Stimulated activated CD8-positive, alpha-beta memory T cell treated with anti-CD3 and anti-CD28 coated beads, Interleukin-15, amount 100 ng/mL, for 48 hours (primary cell): Measurements from ENCODE around the gene BCDIN3D.
"Not testable (repeated sequence)": the region's sequence is repeated elsewhere in the genome, so short reads cannot be mapped to it uniquely, and the experiment has no call there.

Source experiments
- DNase-seq, 2 donors: peaks; one replicate each; pipeline ENCODE4 v3.0.0-alpha.2; 2020; ENCODE audit warnings: low read depth in 2 of 2

Gene BCDIN3D, protein sequence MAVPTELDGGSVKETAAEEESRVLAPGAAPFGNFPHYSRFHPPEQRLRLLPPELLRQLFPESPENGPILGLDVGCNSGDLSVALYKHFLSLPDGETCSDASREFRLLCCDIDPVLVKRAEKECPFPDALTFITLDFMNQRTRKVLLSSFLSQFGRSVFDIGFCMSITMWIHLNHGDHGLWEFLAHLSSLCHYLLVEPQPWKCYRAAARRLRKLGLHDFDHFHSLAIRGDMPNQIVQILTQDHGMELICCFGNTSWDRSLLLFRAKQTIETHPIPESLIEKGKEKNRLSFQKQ

DNA sequence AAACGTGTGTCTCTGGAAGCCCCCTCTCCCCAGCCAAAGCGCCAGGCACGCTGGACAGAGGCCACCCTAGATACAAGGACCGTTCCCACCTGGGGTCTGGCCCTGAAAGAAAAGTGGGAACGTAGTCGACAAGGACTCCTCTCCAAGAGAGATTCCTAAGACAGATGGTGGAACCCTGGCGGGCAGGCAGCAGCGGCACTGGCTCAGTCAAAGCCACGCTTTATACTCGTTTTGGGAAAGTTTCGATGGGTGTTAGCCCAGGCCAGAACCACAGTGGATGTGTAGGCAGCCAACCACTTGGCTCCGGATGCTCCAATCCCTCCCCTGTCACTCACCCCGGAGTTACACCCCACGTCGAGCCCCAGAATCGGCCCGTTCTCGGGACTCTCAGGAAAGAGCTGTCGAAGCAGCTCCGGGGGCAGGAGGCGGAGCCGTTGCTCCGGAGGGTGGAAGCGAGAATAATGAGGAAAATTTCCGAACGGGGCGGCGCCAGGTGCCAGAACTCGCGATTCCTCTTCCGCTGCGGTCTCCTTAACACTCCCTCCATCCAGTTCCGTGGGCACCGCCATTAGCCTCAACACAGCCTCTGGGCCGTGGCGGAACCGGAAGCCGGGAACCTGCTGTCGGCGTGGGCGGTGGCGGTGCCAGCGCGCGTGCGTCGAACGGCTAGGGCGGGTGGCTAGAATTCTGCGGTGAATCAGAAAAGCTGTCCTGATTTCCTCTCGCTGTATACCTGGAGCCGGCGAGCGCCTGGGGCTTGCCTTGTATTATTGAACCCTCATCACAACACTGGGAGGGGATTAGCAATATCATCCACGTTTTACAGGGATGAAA is at the start of gene BCDIN3D:
Gene BCDIN3D (minus strand): TSS at position 588 of the 834 bp plus-strand sequence. CDS start 19 bp downstream, at position 569.
- peak; percentile 92 to 93 for DNase-seq

DNA sequence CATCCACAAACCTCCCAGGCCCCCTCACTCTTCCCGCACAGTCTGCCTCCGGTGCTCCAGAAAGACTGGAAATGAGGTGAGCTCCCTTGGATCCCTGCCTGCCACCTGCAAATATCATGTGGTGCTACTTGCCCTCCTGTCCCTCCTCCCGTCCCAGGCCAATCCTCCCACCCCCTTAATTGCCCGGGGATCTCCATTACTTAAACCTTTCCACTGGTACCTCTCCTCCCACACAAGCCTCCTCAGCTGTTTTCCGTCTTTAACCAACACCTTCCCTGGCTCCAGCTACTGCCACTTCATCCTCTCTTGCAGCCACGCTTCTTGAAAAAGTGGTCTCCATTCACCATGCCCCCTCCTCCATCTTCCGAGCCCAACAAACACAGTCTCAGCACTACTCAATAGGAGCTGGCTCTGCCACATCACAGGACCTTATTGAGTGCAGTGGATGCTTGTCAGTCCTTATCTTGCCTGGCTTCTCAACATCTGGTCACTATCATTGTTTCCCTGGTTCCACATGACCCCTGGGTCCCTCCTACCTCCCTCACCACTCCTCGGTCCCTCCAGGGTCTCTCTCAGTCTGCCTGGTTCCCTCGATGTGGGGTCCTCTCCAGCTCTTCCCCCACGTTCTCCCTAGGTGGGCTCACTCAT is 49.3 kb upstream of the BCDIN3D start:
- no peak for DNase-seq

DNA sequence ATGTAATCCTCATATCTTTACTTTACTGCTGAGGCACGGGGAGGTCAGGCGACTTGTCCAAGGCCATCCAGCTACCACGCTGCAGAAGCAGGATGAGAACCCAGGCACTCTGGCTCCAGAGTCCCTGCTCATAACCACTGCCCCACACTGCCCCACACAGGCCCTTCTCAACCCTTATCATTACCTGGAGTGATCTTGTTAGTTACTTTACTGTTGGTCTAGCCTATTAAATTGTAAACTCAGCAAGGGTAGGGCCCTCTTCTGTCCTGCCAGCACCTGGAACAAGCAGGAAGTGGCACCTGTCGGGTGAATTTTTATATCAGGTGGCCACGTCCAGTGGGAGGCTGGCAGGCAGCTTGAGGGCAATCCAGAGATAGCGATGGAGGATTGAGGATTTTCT is 48.6 kb upstream of the BCDIN3D start:
- DNase-seq, result no peak

DNA sequence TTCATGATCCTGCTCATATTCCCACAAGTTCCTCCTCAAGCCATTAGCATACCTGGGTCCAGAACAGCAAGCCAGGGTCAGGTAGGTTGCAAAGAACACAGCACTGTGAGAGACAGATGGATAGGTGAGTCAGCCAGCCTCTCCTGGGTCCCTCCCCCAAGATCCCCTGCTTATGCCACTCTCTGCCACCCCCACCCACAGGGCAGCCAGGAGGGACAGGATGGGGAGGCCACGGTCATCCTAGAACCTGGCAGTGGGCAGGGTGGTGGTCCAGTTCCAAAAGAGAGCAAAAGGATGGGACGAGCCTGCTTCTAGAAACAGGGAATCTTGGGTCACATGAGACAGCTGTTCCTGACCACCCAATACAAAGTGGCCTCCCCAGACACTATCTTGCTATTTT is 48.1 kb upstream of the BCDIN3D start:
- DNase-seq, result no peak

DNA sequence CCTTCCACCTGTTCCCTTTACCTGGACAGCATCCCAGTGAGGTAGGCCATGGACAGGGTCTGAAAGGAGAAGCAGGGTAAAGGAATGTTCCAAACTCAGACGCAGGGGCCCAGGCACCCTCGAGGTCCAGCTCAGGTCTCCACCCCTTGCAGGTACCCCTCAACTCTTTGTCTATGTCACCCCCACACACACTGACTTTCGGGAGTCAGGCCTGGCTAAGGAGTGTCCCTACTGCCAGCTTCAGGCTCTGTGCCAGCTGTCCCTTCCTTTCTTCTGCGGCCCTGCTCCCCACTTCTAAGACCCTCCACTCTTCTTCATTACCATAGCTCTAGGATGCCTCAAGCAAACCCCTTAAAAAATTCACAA is 47.2 kb upstream of the BCDIN3D start:
- DNase-seq, result no peak

DNA sequence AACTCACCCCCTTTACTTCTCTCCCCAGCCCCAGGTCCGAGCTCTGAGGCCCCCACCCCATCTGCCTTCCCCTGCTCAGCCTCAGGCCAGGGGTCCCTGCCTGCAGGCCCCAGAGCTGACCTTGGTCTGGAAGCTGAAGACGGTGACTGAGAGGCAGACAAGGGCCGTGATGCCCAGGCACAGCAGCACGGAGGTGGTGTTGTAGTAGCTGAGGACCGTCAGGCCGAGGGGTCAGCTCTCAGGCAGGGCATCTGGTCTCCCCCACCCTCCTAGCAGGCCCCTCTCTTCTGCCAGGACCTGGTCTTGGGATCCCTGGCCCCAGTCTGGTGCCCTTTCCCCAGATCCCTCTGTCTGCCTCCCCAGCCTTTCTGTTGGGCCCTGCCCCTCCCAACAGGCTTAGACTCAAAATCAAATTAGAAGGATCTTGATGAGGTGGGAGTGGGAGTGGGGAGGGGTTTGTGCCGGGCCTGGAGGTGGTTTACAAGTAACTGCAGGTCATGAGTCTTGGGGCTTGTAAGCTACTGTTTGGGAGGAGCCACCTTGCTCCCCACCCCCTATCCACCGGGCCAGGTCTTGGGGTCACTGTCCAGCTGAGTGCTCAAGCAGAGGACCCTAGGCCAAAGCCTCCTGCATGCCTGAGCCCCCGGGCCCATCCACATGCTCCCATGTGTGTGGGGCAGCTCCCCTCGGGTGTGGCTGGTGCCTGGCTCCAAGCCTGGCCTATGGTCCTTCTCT is 46.6 kb upstream of the BCDIN3D start:
- DNase-seq, result no peak

DNA sequence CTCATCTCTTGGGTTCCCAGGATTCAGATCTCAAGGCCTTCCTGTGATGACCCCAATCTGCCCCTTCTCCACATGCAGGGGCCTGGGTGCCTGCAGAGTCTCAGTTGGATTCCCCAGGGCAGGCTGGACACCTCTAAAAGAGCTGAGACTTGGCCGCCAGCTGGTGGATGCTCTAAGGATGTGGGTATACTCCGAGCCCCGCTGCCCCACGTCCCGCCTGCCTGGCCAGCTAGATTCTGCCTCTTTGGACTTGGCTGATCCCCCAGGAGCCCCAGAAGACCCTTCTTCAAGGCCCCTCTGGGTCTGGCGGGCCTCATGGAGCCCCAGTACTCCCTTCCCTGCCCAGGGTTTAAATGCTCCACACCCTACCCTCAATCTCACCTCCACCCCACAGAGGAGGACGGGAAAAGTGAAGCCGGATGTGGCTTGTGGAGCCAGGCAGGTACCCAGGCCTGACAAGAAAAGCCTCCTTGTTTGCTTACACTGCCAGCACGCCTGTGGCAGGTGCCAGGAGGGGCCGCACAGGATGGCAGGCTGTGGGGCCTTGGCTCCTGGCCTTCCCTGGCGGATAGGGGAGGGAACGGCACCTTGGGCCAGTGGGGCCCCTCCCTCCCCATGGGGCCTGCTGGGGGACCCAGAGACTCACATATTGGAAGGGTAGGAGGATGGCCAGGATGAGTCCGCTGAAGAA is 45.7 kb upstream of the BCDIN3D start:
- DNase-seq, result no peak

DNA sequence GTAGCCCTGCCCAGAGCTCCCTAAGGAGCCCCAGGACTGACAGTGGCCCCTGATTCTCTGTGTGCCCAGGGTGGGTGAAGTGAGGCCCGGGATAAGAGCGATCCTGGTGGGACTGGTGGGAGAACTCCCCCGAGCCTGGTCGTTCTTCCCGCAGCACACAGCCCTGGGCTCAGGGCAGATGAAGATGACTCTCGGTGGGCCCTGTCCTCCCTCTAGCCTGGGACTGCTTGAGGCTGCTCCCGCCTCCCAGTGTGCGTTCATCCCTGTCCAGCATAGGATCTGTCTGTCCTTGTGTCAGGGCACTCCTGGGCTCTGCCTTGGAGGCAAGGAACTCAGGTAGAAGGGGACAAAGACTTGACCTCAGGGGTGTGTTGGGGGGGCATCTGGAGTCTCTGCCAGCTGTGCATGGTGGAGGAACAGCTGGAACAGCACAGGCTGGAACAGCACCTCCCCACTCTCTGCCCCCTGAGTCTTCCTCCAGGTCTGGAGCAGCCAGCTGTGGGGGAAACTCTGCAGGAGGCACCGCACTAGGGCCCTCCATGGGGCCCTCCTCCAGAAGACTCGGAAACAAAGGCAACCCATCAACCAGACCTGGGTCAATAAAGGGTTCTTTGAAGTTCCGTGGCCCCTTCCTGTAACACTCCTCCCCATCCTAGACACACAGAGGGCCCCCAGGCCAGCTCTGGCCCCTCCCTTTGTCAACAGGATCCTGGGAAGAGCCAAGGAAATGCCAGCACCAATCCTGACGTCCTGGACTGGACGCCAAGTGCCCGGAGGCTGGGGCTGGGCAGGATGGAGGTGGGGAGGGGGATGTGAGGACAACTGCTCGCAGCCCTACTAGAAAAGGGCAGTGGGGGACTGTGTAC is 44.9 kb upstream of the BCDIN3D start:
- DNase-seq, result no peak

DNA sequence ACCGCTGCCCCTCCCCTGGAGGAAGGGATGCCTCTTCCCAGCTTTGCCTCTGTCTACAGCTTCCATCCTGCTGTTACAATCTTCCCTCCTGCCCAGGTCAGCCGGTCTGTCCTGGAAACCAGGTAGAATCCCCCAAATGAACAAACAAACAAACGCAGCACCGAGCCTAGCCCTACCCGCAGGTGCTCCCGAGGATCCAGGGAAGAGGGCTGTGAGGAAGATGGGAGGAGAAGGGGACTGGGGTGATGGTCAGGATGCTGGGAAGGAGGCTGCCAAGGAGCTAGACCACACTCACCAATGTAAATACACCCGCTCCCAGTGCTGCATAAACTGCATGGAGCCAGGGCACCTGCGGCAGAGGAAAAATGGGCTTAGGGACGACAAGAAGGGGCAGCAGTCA is 44.2 kb upstream of the BCDIN3D start:
- DNase-seq, result no peak

DNA sequence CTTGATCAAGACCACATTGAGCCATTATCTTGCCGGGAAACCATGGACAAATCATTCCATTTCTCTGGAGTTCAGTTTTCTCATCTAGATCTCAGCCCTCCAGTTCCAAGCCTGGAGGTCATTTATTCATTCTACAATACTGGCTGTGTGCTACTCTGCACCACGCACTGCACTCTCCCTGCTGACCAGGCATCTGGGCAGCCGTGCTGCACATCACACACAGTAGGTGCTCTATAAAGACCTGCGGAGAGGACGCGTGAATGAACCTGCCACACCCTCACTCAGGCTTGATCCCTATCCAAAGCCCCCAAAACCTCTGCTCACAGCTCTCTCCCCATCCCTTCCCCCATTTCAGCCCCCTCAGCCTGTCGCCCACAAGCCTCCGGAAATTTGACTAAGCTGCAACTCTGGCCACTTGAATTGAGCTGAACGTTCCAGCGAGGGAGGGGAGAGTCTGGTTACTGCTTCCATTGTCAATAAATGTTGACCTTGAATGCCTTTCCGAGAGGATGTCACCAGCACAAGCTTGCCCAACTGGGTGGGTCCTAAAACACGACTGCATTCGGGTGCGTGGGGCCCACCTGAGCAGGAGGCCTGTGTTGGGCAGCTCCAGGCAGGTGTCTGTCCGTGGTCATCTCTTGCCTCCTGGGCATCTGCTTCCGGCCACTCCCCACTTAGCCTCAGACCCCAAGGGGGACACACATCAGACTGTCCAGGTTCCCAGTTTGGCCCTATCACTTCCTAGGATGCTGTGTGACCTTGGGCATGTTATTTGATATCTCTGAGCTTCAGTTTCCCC is 43.0 kb upstream of the BCDIN3D start:
- no peak for DNase-seq

DNA sequence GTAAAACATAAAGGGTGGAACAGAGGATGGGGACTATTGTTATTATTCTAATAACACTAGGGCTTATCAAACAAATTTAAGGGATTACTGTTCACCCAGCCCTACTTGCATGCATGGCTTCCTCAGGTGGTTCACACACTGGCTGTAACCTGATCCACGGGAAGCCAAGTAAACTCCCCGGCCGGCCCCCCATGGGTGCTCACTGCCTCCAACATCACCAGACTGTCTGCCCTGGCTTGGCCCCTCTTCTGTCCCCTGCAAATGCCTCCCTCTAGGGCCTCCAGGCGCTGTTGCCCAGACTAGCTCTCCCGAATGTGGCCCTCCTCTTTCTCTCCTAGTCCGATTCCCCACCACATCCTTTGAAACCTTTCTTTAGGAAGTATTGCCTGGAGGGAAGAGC is 42.2 kb upstream of the BCDIN3D start:
- no peak for DNase-seq

DNA sequence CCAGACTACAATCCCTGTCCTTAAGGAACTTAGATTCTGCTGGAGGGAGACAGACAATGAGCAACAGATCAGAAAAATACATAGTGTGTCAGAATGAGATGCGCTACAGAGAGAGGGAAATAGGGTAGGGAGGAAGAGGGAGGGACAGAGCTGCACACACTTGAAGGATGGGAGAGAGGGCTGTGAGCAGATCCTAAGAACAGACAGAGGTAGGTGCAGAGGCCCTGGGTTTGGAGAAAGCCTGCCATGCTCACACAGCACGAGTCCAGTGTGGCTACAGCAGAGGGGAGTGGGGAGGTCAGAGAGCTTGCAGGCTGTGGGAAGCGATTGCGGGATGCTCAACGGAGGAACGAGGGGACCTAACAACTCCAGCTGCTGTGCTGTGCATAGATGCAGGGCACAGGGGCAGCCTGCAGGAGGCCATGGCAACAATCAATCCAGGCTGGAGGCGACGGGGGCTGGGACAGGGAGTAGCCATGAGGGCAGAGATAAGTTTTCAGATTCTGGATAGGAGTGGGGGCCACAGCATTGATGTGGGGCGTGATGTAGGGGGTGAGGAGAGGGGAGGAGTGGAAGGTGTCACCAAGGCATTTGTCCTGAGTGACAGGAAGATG is 40.1 kb upstream of the BCDIN3D start:
- no peak for DNase-seq

DNA sequence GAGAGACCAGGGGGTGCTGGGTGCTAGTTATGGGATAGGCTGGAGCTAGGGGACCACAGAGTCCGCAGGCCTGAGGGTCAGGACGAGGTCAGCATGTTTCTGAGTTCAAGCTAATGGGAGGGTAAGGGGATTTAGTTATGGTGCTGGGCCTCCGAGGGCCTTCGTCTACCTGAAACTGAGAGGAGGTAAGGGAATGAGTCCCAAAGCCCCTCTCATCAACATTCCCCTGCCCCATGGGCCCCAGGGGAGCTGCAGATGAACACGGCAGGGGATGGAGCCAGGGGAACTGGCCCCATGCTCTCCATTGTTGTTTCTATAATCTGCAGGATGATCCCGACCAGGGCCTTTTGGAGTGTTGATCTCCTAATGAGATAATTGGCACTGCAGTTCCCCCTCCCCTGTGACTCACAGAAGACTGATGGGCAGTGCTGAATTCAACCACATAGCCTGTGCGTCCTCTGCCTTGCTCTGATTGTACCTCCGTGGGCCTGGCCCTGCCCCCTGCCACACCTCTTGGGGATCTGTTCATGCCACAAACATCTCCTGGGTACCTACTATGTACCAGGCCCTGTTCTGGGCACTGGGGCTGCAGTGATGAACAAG is 39.4 kb upstream of the BCDIN3D start:
- no peak for DNase-seq

DNA sequence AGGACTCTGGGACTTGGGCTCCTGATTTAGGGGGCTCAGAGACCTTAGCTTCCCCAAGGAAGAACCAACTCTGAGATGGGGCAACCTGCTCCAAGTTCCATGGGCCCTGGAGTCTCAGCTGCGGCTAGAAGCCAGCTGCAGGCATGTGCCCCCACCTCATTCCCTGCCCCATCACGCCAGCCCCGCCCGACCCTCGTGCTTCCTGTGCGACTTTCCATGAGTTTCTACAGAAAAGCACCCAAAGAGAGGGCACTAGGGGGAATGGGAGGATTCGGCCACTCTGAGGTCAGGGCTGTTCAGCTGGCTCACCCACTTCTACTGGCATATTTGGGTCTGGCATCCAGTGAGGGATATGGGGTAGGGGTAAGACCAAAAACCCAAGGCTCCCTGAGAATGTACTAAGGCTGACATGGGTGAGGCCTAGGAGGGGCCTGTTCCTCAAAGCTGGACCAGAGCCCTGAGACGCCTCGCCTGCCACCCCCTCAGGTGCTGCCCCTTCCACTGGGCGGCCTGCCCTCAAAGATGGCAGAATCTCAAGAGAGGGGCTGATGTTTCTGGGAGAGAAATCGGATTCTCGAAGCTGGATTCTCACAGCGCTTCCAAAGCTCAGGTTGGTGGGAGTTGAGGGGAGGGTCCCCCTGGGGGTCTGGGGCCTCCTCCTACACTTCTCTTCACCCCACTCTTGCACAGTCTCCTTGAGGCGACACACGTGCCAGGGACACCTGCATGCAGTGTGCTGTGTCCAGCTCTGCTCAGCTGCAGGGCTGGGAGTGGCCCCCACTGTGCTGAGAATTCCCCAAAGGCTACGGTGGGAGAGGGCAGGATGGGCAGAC is 38.7 kb upstream of the BCDIN3D start:
- DNase-seq, result no peak

DNA sequence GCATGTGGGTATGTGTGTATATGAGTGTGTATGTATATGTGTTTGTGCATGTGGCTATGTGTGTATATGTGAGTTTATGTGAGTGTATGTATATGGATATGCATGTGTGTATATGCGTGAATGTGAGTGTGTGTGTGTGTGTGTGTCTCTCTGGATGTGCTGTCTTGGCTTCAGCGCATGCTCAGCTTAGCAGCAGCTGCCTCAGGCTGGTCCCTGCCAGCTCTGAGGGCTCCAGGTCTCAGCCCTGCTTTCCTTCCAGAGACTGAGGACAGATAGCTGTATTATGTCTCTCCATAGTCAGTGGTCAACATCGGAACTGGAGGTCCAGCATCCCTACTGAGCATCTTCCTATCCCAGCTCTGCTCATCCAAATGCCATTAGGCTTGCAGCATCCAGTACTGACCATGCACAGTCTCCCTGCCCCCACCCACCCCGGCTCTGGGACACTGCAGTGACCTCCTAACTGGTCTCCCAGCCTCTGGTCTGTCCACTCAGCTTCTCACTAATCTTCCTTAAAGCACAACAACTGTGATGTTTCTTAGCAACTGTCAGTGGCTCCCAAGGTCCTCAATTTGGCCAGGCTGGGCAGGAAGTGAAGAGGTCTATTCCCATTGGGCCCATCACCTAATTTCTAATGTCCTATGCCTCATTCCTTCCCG is 38.0 kb upstream of the BCDIN3D start:
- DNase-seq, result no peak

DNA sequence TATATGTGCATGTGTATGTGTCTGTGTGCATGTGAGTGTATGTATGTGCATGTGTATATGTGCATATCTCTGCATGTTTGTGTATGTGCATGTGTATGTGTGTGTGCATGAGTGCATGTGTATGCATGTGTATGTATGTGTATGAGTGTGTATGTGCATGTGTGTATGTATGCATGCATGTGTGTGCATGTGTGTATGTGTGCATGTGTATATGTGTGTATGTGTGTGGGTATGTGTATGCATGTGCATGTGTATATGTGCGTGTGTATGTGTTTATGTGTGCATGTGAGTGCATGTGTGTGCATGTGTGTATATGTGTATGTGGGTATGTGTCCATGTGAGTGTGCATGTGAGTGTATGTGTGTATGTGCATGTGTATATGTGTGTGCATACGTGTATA is 36.2 kb upstream of the BCDIN3D start:
- not testable (repeated sequence) for DNase-seq

DNA sequence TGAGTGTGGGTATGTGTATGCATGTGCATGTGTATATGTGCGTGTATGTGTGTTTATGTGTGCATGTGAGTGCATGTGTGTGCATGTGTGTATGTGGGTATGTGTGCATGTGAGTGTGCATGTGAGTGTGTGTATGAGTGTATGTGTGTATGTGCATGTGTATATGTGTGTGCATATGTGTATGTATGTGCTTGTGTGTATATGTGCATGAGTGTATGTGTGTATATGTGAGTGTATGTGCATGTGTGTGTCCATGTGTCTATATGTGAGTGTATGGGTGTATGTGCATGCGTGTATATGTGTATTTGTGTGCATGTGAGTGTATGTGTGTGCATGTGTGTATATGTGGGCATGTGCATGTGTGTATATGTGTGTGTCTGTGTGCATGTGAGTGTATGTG is 35.1 kb upstream of the BCDIN3D start:
- no peak for DNase-seq
